ENCODE data around the gene MDM2. TPM values are rescaled to one million over a fixed set of nuclear protein-coding genes. Genes with fewer than 3 reads are reported as not detected.
"Not testable (repeated sequence)": the region's sequence is repeated elsewhere in the genome, so short reads cannot be mapped to it uniquely, and the experiment has no call there.

Gene MDM2
- total and polyA plus RNA-seq, 10 of the 15 experiments (the other 5 are each of a cell fraction or from before 2014, with no cell fraction given) = 48.2 to 174 (median 85.0) TPM

- CTCF ChIA-PET = interaction anchor here (0.6 to 12.4 kb wide), 6 partner anchors 20 to 574 kb away, joined by 3 to 156 read pairs (median 3); no protein-coding TSS in a partner anchor
- peaks cover 0 to 35% of the 10 kb centered on the region in 2 experiments; a peak in 3 of 4 replicates for H3K36me3 ChIP-seq (ENCODE audit: control insufficient read depth in 2 of 2, insufficient read depth in 2 of 2, low read length in 1 of 2)
- SMC1A ChIA-PET (ENCODE audit: uncharacterized antibody, unreplicated experiment) = interaction anchor here (0.8 to 5.0 kb wide), 6 partner anchors 8 to 436 kb away, joined by 3 to 22 read pairs (median 4); partner anchors contain the start of gene SLC35E3
- H2AFZ ChIP-seq (ENCODE audit: control insufficient read depth, low read depth, low read length); intact Hi-C loops (cut with micrococcal nuclease; ENCODE audit: unreplicated experiment); H3K4me1 ChIP-seq (ENCODE audit: control insufficient read depth, insufficient read depth, low read length); ATAC-seq; DNase-seq (ENCODE audit: low read depth, low spot score); H3K9ac ChIP-seq (ENCODE audit: control insufficient read depth, insufficient read depth, low read length); H4K20me1 ChIP-seq (ENCODE audit: control insufficient read depth, insufficient read depth); H3K9me3 ChIP-seq (replicated peaks; ENCODE audit: control insufficient read depth, insufficient read depth, low read length); H3K27me3 ChIP-seq (replicated peaks in 1 of 2; ENCODE audit: control insufficient read depth in 2 of 2, insufficient read depth in 2 of 2, low read length in 1 of 2); in situ Hi-C loops (cut with MboI); FAIRE-seq; H3K27ac ChIP-seq (ENCODE audit: control insufficient read depth, insufficient read depth): not testable (repeated sequence)
- 93% methylated on average over 6 of the region's 6 CpGs for WGBS (ENCODE audit: insufficient coverage, insufficient replicate concordance, low lambda C conversion rate, missing lambda C conversion rate)
- POLR2A ChIA-PET = interaction anchor here (0.7 to 1.3 kb wide), 3 partner anchors 14 to 260 kb away, joined by 3 to 5 read pairs (median 3); no protein-coding TSS in a partner anchor
- peak overlapping the region; percentile 51 for H3K4me3 ChIP-seq
- peak overlapping the region; percentile 44; the same call in 1 of the 2 replicates for H3K4me2 ChIP-seq (ENCODE audit: control insufficient read depth, insufficient read depth)
- BruUV-seq (replicated peaks) = TSS peak; percentile 4
- peaks cover 81% of the 10 kb centered on the region for H3K79me2 ChIP-seq (ENCODE audit: control insufficient read depth, insufficient read depth, low read length)
- RAD21 ChIA-PET (ENCODE audit: unreplicated experiment) = interaction anchor here (1.0 kb wide), 1 partner anchor 19 kb away, joined by 3 read pairs; no protein-coding TSS in a partner anchor
- TF ChIP-seq, protein P1, sequence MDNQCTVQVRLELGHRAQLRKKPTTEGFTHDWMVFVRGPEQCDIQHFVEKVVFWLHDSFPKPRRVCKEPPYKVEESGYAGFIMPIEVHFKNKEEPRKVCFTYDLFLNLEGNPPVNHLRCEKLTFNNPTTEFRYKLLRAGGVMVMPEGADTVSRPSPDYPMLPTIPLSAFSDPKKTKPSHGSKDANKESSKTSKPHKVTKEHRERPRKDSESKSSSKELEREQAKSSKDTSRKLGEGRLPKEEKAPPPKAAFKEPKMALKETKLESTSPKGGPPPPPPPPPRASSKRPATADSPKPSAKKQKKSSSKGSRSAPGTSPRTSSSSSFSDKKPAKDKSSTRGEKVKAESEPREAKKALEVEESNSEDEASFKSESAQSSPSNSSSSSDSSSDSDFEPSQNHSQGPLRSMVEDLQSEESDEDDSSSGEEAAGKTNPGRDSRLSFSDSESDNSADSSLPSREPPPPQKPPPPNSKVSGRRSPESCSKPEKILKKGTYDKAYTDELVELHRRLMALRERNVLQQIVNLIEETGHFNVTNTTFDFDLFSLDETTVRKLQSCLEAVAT (IDR thresholded peaks at IDR 0.05) = 0 out of 2 replicates have a peak, but pooled peaks have one; percentile 13
- 0 out of 2 replicates have a peak, but pooled peaks have one; percentile 7 for TF ChIP-seq POLR2AphosphoS5 (IDR thresholded peaks at IDR 0.05; ENCODE audit: low read length)
These were observed 3.6 kb downstream of the MDM2 start for GRCh38 chr12:68811573-68811972.

Data from GM12878 (cell line).